ENCODE results near the gene FDPS. TPM values are rescaled to one million over a fixed set of nuclear protein-coding genes. Genes with fewer than 3 reads are reported as not detected.

Gene FDPS
- total RNA-seq, 1 donor from 2014 or later: 232 TPM

- DNase-seq (ENCODE audit: low spot score, unreplicated experiment): no peak
- H3K9me3 Mint-ChIP-seq (ENCODE audit: low read depth): no peaks in the 10 kb centered on the region
- peak; percentile 53 for TF ChIP-seq CTCF (IDR thresholded peaks at IDR 0.05; ENCODE audit: unreplicated experiment)
- H3K36me3 Mint-ChIP-seq (ENCODE audit: insufficient read depth): peaks cover 3% of the 10 kb centered on the region
- H3K4me1 Mint-ChIP-seq (ENCODE audit: low read depth): peaks cover 15% of the 10 kb centered on the region
- no peaks in the 10 kb centered on the region for H3K27me3 Mint-ChIP-seq
- H3K4me3 Mint-ChIP-seq (ENCODE audit: low read depth): no peak overlapping the region
- no peak overlapping the region for H3K27ac Mint-ChIP-seq
These were observed 1.4 kb upstream of the FDPS start for GRCh38 chr1:155307247-155307740.

GRCh38 chr1:155309423-155310021 lies 856 bp downstream of the FDPS start:
- Mint-ChIP-seq H3K9me3 (ENCODE audit: low read depth) (no peaks in the 10 kb centered on the region), H3K36me3 (ENCODE audit: insufficient read depth) (peaks cover 10% of the 10 kb centered on the region), H3K27ac (peak overlapping the region; percentile 98)

GRCh38 chr1:155313261-155313660 lies 4.6 kb downstream of the FDPS start:
- peaks cover 13% of the 10 kb centered on the region for H3K36me3 Mint-ChIP-seq (ENCODE audit: insufficient read depth)
- no peaks in the 10 kb centered on the region for H3K9me3 Mint-ChIP-seq (ENCODE audit: low read depth)
- H3K27ac Mint-ChIP-seq: no peak overlapping the region
- peaks cover 17% of the 10 kb centered on the region for H3K4me1 Mint-ChIP-seq (ENCODE audit: low read depth)
- no peaks in the 10 kb centered on the region for H3K27me3 Mint-ChIP-seq
- H3K4me3 Mint-ChIP-seq (ENCODE audit: low read depth): peak overlapping the region; percentile 31
- no peak for TF ChIP-seq CTCF (IDR thresholded peaks at IDR 0.05; ENCODE audit: unreplicated experiment)
- DNase-seq (ENCODE audit: low spot score, unreplicated experiment): no peak

More at GRCh38 chr1:155309423-155310021, 856 bp downstream of the FDPS start:
- no peak for DNase-seq (ENCODE audit: low spot score, unreplicated experiment)
- H3K27me3 Mint-ChIP-seq: no peaks in the 10 kb centered on the region
- peaks cover 15% of the 10 kb centered on the region for H3K4me1 Mint-ChIP-seq (ENCODE audit: low read depth)
- TF ChIP-seq CTCF (IDR thresholded peaks at IDR 0.05; ENCODE audit: unreplicated experiment): no peak
- peak overlapping the region; percentile 96 for H3K4me3 Mint-ChIP-seq (ENCODE audit: low read depth)

GRCh38 chr1:155316922-155317321 lies 8.3 kb downstream of the FDPS start:
- Mint-ChIP-seq H3K4me1 (ENCODE audit: low read depth) (peaks cover 15% of the 10 kb centered on the region), H3K9me3 (ENCODE audit: low read depth) (no peaks in the 10 kb centered on the region), H3K36me3 (ENCODE audit: insufficient read depth) (peaks cover 17% of the 10 kb centered on the region), H3K27ac (peak overlapping the region; percentile 38), H3K4me3 (ENCODE audit: low read depth) (no peak overlapping the region), H3K27me3 (no peaks in the 10 kb centered on the region)
- no peak for DNase-seq (ENCODE audit: low spot score, unreplicated experiment)
- TF ChIP-seq CTCF (IDR thresholded peaks at IDR 0.05; ENCODE audit: unreplicated experiment): no peak

GRCh38 chr1:155318082-155318481 lies 9.4 kb downstream of the FDPS start:
- no peak for DNase-seq (ENCODE audit: low spot score, unreplicated experiment)
- TF ChIP-seq CTCF (IDR thresholded peaks at IDR 0.05; ENCODE audit: unreplicated experiment): no peak
- no peaks in the 10 kb centered on the region for H3K27me3 Mint-ChIP-seq
- H3K9me3 Mint-ChIP-seq (ENCODE audit: low read depth): no peaks in the 10 kb centered on the region
- no peak overlapping the region for H3K27ac Mint-ChIP-seq
- H3K4me3 Mint-ChIP-seq (ENCODE audit: low read depth): no peak overlapping the region
- H3K4me1 Mint-ChIP-seq (ENCODE audit: low read depth): peaks cover 22% of the 10 kb centered on the region
- peaks cover 14% of the 10 kb centered on the region for H3K36me3 Mint-ChIP-seq (ENCODE audit: insufficient read depth)
